Tibial nerve (tissue), 4 donors: ENCODE measurements around the gene KRT85.

Experiments used
- CTCF ChIP-seq, 5 experiments: fragments of 200-600 bp in 3 of 5; fragments of 450-650 bp in 2 of 5; sonication (generic) in 3 of 5; IDR thresholded peaks; one replicate each; pipeline ENCODE4 v1.5.1; 2016 to 2019; ENCODE audit warnings: antibody characterized with exemption in 5 of 5, mild to moderate bottlenecking in 3 of 5, moderate library complexity in 2 of 5
- EP300 ChIP-seq, 2 donors: sonication (generic); formaldehyde crosslinking; IDR thresholded peaks; one replicate each; pipeline ENCODE4 v1.6.1; 2017; ENCODE audit warnings: antibody characterized with exemption in 2 of 2, mild to moderate bottlenecking in 1 of 2
- POLR2A ChIP-seq, 2 donors: fragments of 450-650 bp; IDR thresholded peaks; one replicate each; pipeline ENCODE4 v1.6.1; 2017; ENCODE audit warnings: antibody characterized with exemption in 2 of 2, mild to moderate bottlenecking in 2 of 2, moderate library complexity in 2 of 2

- TF ChIP-seq EP300 (IDR thresholded peaks at IDR 0.05) = no peak
- no peak for TF ChIP-seq CTCF (IDR thresholded peaks at IDR 0.05)
- TF ChIP-seq POLR2A (IDR thresholded peaks at IDR 0.05) = no peak
Observed at GRCh38 chr12:52411815-52412214, 44.5 kb upstream of the KRT85 start.
